ENCODE measurements around the gene EDN2.

DNA sequence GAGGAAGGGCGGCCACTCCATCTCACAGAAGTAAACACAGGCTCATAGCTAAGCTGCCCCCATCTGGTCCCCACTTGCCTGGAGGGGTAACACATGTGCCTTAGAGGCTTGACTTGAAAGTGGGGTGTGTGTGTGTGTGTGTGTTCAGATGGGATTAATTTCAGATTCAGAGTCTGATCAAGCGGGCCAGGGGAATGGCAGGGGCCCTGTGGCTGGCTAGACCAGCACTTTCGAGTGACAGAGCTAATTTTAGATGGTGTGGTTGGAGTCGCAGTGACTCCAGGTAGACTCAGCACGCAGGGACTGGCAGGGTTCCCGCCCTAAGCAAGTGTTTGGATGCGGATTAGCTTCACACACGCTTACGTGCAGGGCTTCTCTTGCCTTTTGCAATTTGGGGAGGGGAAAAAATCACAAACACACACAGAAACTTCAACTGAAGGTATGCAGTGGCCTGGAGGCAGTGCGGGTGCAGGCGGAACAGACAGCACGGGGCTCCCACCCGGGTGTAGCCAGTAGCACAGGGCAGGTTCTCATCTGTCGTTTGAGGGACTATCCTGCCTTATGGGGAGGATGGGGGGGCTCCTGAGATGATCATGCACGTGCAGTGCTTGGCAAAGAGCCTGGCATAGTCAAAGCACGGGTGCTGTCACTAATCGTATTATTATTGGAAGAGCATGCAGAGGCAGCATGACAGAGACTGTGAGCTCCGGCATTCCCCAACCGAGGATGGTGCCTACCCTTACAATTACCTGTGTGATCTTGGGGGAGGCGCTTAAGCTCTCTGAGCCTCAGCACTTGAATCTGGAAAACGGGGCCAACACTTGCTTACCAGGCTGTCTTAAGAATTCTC, 1.3 kb downstream of the EDN2 start:
- TF ChIP-seq, protein P1, sequence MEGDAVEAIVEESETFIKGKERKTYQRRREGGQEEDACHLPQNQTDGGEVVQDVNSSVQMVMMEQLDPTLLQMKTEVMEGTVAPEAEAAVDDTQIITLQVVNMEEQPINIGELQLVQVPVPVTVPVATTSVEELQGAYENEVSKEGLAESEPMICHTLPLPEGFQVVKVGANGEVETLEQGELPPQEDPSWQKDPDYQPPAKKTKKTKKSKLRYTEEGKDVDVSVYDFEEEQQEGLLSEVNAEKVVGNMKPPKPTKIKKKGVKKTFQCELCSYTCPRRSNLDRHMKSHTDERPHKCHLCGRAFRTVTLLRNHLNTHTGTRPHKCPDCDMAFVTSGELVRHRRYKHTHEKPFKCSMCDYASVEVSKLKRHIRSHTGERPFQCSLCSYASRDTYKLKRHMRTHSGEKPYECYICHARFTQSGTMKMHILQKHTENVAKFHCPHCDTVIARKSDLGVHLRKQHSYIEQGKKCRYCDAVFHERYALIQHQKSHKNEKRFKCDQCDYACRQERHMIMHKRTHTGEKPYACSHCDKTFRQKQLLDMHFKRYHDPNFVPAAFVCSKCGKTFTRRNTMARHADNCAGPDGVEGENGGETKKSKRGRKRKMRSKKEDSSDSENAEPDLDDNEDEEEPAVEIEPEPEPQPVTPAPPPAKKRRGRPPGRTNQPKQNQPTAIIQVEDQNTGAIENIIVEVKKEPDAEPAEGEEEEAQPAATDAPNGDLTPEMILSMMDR (IDR thresholded peaks at IDR 0.05) = no peak
- TF ChIP-seq POLR2A (IDR thresholded peaks at IDR 0.05) (no peak), EP300 (IDR thresholded peaks at IDR 0.05) (no peak)

Data from tibial nerve (tissue), 4 donors.